Esophagus squamous epithelium (tissue), 5 donors: Measurements from ENCODE around the gene CAPS. TPM values are rescaled to one million over a fixed set of nuclear protein-coding genes. Genes with fewer than 3 reads are reported as not detected.

Experiments used
- DNase-seq: peaks from one replicate; lab custom pipeline; 2025; lab: John Stamatoyannopoulos, UW
- H3K27ac ChIP-seq, 4 donors: fragments of 200-600 bp; sonication (generic); one replicate each; pipeline ENCODE4 v1.5.1; 2016 to 2019; ENCODE audit warnings: mild to moderate bottlenecking in 1 of 4
- H3K27me3 ChIP-seq, 4 donors: fragments of 200-600 bp; sonication (generic); 1 replicate in 3 of 4; 2 replicates in 1 of 4; pipeline versions ENCODE4 v1.5.1 to v1.6.0; 2017 to 2021; ENCODE audit warnings: antibody characterized with exemption in 1 of 4
- H3K36me3 ChIP-seq, 3 donors: fragments of 200-600 bp; sonication (generic); one replicate each; pipeline ENCODE4 v1.5.1; 2016 to 2019
- H3K4me1 ChIP-seq, 3 donors: fragments of 200-600 bp; sonication (generic); one replicate each; pipeline ENCODE4 v1.5.1; 2017 to 2019
- H3K4me3 ChIP-seq, 4 donors: fragments of 200-600 bp; sonication (generic); 1 replicate in 3 of 4; 2 replicates in 1 of 4; pipeline ENCODE4 v1.5.1; 2016 to 2019; ENCODE audit warnings: mild to moderate bottlenecking in 2 of 4, moderate library complexity in 1 of 4
- H3K9me3 ChIP-seq, 3 donors: fragments of 200-600 bp; sonication (generic); one replicate each; pipeline ENCODE4 v1.5.1; 2016 to 2019
- POLR2A ChIP-seq, 4 donors: fragments of 450-650 bp; IDR thresholded peaks; one replicate each; pipeline ENCODE4 v1.6.1; 2017; ENCODE audit warnings: antibody characterized with exemption in 4 of 4, mild to moderate bottlenecking in 4 of 4, moderate library complexity in 3 of 4
- WGBS, 2 donors: methylation state at CpG; one replicate each; pipeline ENCODE4 v1.1.5; 2018; 5-methylcytosine and 5-hydroxymethylcytosine counted together
- intact Hi-C: fragments of 100-400 bp; cut with DNase I; formaldehyde crosslinking; loops from one replicate; pipeline ENCODE4 v1.15.0; 2022
- total RNA-seq, 4 donors: library from RNA; depleted of rRNA; stranded (reverse); fragments of >200 nt; gene quantifications; one replicate each; pipeline ENCODE4 v1.1.0, GENCODE V29; 2016
- TF ChIP-seq, protein P1 (sequence below), 6 experiments: fragments of 450-650 bp in 4 of 6; fragments of 200-600 bp in 2 of 6; sonication (generic) in 2 of 6; IDR thresholded peaks; one replicate each; pipeline ENCODE4 v1.5.1; 2016 to 2019; ENCODE audit warnings: antibody characterized with exemption in 6 of 6, mild to moderate bottlenecking in 4 of 6, moderate library complexity in 4 of 6
- donor health status: DM: yes; HTN: yes; CAD: no.

The CAPS gene
- total RNA-seq, 4 donors from 2014 or later = 3.3 to 13.7 (median 7.3) TPM

DNA sequence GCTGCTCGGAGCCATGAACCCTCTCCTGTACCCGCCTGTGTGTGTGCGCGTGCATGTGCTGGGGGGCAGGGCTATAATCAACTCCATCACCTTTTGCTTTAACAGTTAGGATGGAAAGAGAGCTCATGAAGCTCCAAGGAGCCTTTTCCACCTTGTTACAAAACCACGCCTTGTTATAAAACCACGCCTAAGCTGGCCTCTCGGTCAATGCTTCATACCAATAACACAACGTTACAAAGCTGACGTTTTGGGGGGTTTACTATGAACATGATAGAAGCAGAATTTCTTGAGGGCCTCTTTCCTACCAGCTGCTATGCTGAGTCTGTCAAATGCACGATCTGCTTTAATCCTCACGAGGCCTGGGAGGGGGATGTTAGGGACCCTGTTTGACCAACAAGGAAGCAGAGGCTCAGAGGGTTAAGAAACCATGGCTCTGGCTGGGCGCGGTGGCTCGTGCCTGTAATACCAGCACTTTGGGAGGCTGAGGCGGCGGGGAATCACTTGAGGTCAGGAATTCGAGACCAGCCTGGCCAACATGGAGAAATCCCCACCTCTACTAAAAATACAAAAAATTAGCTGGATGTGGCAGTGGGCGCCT is 11.9 kb downstream of the CAPS start:
- Histone ChIP-seq H3K36me3 (peaks cover 27 to 100% (median 57%) of the 10 kb centered on the region in 3 donors), H3K4me1 (peaks cover 0 to 28% (median 5%) of the 10 kb centered on the region in 3 donors), H3K9me3 (no peaks in the 10 kb centered on the region), H3K27ac (peak overlapping the region; percentile 40 to 82 (median 67)), H3K4me3 (no peak overlapping the region), H3K27me3 (no peaks in the 10 kb centered on the region)
- TF ChIP-seq, protein P1, sequence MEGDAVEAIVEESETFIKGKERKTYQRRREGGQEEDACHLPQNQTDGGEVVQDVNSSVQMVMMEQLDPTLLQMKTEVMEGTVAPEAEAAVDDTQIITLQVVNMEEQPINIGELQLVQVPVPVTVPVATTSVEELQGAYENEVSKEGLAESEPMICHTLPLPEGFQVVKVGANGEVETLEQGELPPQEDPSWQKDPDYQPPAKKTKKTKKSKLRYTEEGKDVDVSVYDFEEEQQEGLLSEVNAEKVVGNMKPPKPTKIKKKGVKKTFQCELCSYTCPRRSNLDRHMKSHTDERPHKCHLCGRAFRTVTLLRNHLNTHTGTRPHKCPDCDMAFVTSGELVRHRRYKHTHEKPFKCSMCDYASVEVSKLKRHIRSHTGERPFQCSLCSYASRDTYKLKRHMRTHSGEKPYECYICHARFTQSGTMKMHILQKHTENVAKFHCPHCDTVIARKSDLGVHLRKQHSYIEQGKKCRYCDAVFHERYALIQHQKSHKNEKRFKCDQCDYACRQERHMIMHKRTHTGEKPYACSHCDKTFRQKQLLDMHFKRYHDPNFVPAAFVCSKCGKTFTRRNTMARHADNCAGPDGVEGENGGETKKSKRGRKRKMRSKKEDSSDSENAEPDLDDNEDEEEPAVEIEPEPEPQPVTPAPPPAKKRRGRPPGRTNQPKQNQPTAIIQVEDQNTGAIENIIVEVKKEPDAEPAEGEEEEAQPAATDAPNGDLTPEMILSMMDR (IDR thresholded peaks at IDR 0.05) = no peak
- no peak for TF ChIP-seq POLR2A (IDR thresholded peaks at IDR 0.05)
- DNase-seq = no peak
- WGBS, 2 donors = 81 to 85% methylated on average over 13 to 18 of the region's 18 CpGs
- intact Hi-C loops = no loop called here

DNA sequence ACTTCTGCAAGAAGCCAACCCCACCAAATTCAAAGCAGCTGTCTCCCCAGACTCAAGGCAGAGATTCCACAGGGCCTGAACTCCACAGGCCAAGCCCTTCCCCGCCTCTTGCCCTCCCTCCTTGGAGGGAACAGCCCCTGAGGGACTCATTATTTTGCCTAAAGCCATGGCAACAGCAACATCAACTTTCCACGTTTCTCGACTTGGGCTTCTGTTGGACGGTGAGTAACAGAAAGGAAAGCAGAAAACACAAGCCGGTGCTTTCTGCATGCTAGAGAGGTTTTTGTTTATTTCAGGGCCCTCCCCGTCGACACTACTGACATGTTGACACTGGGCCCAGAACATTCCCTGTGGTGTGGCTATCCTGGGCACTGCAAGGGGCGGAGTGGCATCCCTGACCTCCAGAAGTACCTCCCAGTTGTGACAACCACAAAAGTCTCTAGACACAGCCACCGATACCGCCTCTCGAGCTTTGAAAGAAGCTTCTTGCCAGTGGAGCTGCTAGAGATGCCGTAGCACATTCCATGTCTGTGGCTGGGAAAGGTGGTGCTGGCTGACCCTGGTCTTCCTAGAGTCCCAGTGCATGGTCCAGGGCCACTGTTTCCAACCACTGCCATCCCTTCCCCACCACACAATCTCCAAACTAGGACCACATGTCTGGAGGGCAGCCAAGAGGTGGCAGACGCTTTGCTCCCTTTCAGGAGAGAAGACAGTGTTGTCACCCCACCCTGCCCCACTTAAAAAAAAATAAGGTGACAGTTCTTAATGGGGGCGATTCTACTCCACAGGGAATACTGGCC is 12.8 kb downstream of the CAPS start:
- H3K36me3 ChIP-seq = peaks cover 27 to 100% (median 62%) of the 10 kb centered on the region in 3 donors

DNA sequence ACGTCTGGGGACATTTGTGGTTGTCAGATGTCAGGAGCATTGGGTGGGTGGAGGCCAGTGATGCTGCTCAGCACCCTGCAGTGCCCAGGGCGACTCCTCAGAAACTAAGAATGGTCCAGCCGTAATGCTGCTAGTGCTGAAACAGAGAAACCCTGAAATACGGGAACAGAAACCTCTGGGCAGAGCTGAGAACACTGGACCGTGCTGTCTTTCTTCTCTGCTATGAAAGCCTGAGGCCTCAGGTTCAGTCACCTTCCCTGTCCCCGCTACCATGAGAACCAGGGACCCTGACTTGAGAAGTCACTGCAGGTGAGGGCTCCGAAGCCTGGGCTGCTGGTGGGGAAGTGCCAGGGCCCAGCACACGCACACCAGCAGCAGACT is 13.4 kb downstream of the CAPS start:
- Histone ChIP-seq H3K36me3 (peaks cover 27 to 100% (median 65%) of the 10 kb centered on the region in 3 donors), H3K4me3 (no peak overlapping the region), H3K27ac (peak overlapping the region; percentile 24 to 82 (median 67)), H3K27me3 (no peaks in the 10 kb centered on the region), H3K4me1 (peaks cover 0 to 28% (median 5%) of the 10 kb centered on the region in 3 donors), H3K9me3 (no peaks in the 10 kb centered on the region)
- WGBS, 2 donors = 64 to 84% methylated on average over 6 of the region's 8 CpGs
- no peak for DNase-seq
- intact Hi-C loops = no loop called here
- TF ChIP-seq, protein P1 (IDR thresholded peaks at IDR 0.05) = no peak

More for the DNA sequence above, 12.8 kb downstream of the CAPS start:
- H3K4me3 ChIP-seq = no peak overlapping the region
- DNase-seq = no peak
- H3K4me1 ChIP-seq = peaks cover 0 to 28% (median 5%) of the 10 kb centered on the region in 3 donors
- H3K27me3 ChIP-seq = no peaks in the 10 kb centered on the region
- TF ChIP-seq, protein P1 (IDR thresholded peaks at IDR 0.05) = no peak
- TF ChIP-seq POLR2A (IDR thresholded peaks at IDR 0.05) = no peak
- H3K9me3 ChIP-seq = no peaks in the 10 kb centered on the region
- 59 to 66% methylated on average over 13 to 14 of the region's 14 CpGs for WGBS, 2 donors
- H3K27ac ChIP-seq = peak overlapping the region; percentile 40 to 82 (median 67)
- intact Hi-C loops = no loop called here

DNA sequence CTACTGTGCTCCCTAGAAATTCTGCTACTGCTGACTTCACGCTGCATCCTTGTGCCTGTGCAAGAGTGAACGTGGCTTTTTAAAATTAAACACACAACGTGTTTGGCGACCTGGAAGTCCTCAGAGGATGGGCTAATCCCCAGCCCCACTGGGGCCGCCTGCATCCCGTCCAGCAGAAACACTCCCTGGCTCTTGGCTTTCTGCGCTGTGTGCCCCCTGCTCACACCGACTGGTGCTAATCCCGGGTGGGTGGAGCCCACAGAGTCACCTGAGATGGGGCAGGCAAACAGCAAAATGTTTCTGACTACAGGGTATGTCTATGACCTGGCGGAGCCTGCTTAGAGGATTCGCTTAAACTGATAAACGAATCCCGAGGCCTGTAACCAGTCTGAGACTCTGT is 15.1 kb downstream of the CAPS start:
- no peaks in the 10 kb centered on the region for H3K9me3 ChIP-seq
- no peak overlapping the region for H3K4me3 ChIP-seq
- no peak for DNase-seq
- no peaks in the 10 kb centered on the region for H3K27me3 ChIP-seq
- H3K36me3 ChIP-seq = peaks cover 24 to 100% (median 55%) of the 10 kb centered on the region in 3 donors
- H3K27ac ChIP-seq = peak overlapping the region in 2 of 4 donors; percentile 7 to 21
- TF ChIP-seq, protein P1 (IDR thresholded peaks at IDR 0.05) = no peak
- TF ChIP-seq POLR2A (IDR thresholded peaks at IDR 0.05) = no peak
- intact Hi-C loops = no loop called here
- 88% methylated on average over 2 of the region's 13 CpGs; no CpG with 5 or more reads in 1 of the 2 donors for WGBS, 2 donors
- H3K4me1 ChIP-seq = peaks cover 0 to 41% (median 6%) of the 10 kb centered on the region in 3 donors

DNA sequence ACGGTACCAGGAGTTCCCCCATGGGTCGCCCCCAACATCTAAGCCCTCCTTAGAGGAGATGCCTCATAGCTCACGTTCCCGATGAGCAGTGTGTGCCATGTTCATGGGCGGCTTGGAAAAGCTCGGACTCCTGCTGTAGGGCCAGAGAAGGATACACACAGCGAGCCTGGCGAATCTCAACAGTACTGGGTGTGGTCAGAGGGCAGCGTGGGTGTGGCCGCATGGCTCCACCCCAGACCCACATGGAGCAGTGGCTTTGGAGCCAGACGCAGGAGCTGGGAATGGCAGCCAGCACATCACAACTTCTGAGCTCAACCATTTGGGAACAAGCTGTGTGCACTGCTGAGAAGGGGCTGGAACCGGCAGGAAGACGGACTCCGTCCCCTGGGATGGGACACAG is 15.6 kb downstream of the CAPS start:
- peaks cover 20 to 97% (median 50%) of the 10 kb centered on the region in 3 donors for H3K36me3 ChIP-seq
- no peak overlapping the region for H3K4me3 ChIP-seq
- intact Hi-C loops = no loop called here
- TF ChIP-seq POLR2A (IDR thresholded peaks at IDR 0.05) = no peak
- TF ChIP-seq, protein P1 (IDR thresholded peaks at IDR 0.05) = no peak
- H3K9me3 ChIP-seq = no peaks in the 10 kb centered on the region
- WGBS, 2 donors = 79 to 80% methylated on average over 1 to 3 of the region's 14 CpGs
- H3K27ac ChIP-seq = peak overlapping the region in 1 of 4 donors; percentile 21
- no peak for DNase-seq
- H3K27me3 ChIP-seq = no peaks in the 10 kb centered on the region
- peaks cover 0 to 45% (median 10%) of the 10 kb centered on the region in 3 donors for H3K4me1 ChIP-seq
